ENCODE measurements around the gene TBC1D2.

DNA sequence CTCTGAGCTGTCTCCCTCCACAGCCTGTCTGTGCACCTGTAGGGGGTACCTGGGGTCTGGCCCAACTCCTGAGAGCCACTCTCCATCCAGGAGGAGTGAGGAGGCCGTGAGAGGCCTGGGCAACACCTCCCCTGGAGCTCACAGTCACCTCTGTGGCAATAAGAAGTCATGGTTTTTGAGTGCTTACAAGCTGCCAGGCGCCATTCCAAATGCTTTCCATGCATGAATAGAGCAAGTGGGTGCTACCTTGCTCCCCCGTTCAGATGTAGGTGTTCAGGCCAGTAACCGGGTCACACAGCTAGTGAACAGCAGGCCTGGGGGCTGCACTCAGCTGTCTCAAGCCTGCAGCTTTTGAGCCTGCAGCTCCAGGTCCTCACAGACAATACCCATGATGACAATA, 93.6 kb downstream of the TBC1D2 start:
- TF ChIP-seq, protein P1, sequence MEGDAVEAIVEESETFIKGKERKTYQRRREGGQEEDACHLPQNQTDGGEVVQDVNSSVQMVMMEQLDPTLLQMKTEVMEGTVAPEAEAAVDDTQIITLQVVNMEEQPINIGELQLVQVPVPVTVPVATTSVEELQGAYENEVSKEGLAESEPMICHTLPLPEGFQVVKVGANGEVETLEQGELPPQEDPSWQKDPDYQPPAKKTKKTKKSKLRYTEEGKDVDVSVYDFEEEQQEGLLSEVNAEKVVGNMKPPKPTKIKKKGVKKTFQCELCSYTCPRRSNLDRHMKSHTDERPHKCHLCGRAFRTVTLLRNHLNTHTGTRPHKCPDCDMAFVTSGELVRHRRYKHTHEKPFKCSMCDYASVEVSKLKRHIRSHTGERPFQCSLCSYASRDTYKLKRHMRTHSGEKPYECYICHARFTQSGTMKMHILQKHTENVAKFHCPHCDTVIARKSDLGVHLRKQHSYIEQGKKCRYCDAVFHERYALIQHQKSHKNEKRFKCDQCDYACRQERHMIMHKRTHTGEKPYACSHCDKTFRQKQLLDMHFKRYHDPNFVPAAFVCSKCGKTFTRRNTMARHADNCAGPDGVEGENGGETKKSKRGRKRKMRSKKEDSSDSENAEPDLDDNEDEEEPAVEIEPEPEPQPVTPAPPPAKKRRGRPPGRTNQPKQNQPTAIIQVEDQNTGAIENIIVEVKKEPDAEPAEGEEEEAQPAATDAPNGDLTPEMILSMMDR (IDR thresholded peaks at IDR 0.05): no peak
- TF ChIP-seq POLR2A (IDR thresholded peaks at IDR 0.05): no peak
- no peak for TF ChIP-seq EP300 (IDR thresholded peaks at IDR 0.05)
